ENCODE results near the gene PNMA8B.
A peak's percentile ranks its signal among the peaks of the same experiment; 100 is the strongest.
"Not testable (repeated sequence)": the region's sequence is repeated elsewhere in the genome, so short reads cannot be mapped to it uniquely, and the experiment has no call there.

PNMA8B gene

GRCh38 chr19:46503848-46504453 is 8.3 kb upstream of the PNMA8B start:
- H3K4me1 ChIP-seq (ENCODE audit: insufficient read depth, low read length): no peaks in the 10 kb centered on the region
- no peak overlapping the region for H3K27ac ChIP-seq (ENCODE audit: low read length)
- H3K9me3 ChIP-seq (ENCODE audit: insufficient read depth, low read depth, low read length): no peaks in the 10 kb centered on the region
- H3K36me3 ChIP-seq (ENCODE audit: insufficient read depth, low read depth, low read length): no peaks in the 10 kb centered on the region
- H3K27me3 ChIP-seq (ENCODE audit: insufficient read depth, low read length): no peaks in the 10 kb centered on the region
- no peak overlapping the region for H3K4me3 ChIP-seq (ENCODE audit: low read length)
- no peak overlapping the region for H3K9ac ChIP-seq (ENCODE audit: low read depth, low read length)

- no peak overlapping the region for H3K9ac ChIP-seq (ENCODE audit: low read depth, low read length)
- H3K27me3 ChIP-seq (ENCODE audit: insufficient read depth, low read length): no peaks in the 10 kb centered on the region
- H3K27ac ChIP-seq (ENCODE audit: low read length): no peak overlapping the region
- no peaks in the 10 kb centered on the region for H3K4me1 ChIP-seq (ENCODE audit: insufficient read depth, low read length)
- no peak overlapping the region for H3K4me3 ChIP-seq (ENCODE audit: low read length)
- no peaks in the 10 kb centered on the region for H3K9me3 ChIP-seq (ENCODE audit: insufficient read depth, low read depth, low read length)
- no peaks in the 10 kb centered on the region for H3K36me3 ChIP-seq (ENCODE audit: insufficient read depth, low read depth, low read length)
These were observed 7.2 kb upstream of the PNMA8B start for GRCh38 chr19:46502891-46503290.

- Histone ChIP-seq H3K36me3 (ENCODE audit: insufficient read depth, low read depth, low read length) (no peaks in the 10 kb centered on the region), H3K4me1 (ENCODE audit: insufficient read depth, low read length) (no peaks in the 10 kb centered on the region), H3K4me3 (ENCODE audit: low read length) (no peak overlapping the region), H3K9me3 (ENCODE audit: insufficient read depth, low read depth, low read length) (no peaks in the 10 kb centered on the region; the same call in 1 of the 2 replicates), H3K27ac (ENCODE audit: low read length) (no peak overlapping the region), H3K27me3 (ENCODE audit: insufficient read depth, low read length) (peaks cover 9% of the 10 kb centered on the region), H3K9ac (ENCODE audit: low read depth, low read length) (no peak overlapping the region)
These were observed 4.0 kb upstream of the PNMA8B start for GRCh38 chr19:46499692-46500091.

GRCh38 chr19:46497773-46498172 is 2.1 kb upstream of the PNMA8B start:
- peaks cover 29% of the 10 kb centered on the region for H3K27me3 ChIP-seq (ENCODE audit: insufficient read depth, low read length)
- H3K9me3 ChIP-seq (ENCODE audit: insufficient read depth, low read depth, low read length): peaks cover 5% of the 10 kb centered on the region; the same call in 1 of the 2 replicates
- H3K4me3 ChIP-seq (ENCODE audit: low read length): no peak overlapping the region
- H3K27ac ChIP-seq (ENCODE audit: low read length): no peak overlapping the region
- H3K9ac ChIP-seq (ENCODE audit: low read depth, low read length): no peak overlapping the region
- H3K36me3 ChIP-seq (ENCODE audit: insufficient read depth, low read depth, low read length): no peaks in the 10 kb centered on the region
- no peaks in the 10 kb centered on the region for H3K4me1 ChIP-seq (ENCODE audit: insufficient read depth, low read length)

- not testable (repeated sequence) for H3K27ac ChIP-seq (ENCODE audit: low read length); H3K36me3 ChIP-seq (ENCODE audit: insufficient read depth, low read depth, low read length); H3K4me1 ChIP-seq (ENCODE audit: insufficient read depth, low read length); H3K9me3 ChIP-seq (ENCODE audit: insufficient read depth, low read depth, low read length); H3K9ac ChIP-seq (ENCODE audit: low read depth, low read length); H3K4me3 ChIP-seq (ENCODE audit: low read length)
- peaks cover 37% of the 10 kb centered on the region for H3K27me3 ChIP-seq (ENCODE audit: insufficient read depth, low read length)
These were observed 1.2 kb upstream of the PNMA8B start for GRCh38 chr19:46496886-46497285.

- Histone ChIP-seq H3K9me3 (ENCODE audit: insufficient read depth, low read depth, low read length) (peaks cover 5% of the 10 kb centered on the region; the same call in 1 of the 2 replicates), H3K4me1 (ENCODE audit: insufficient read depth, low read length) (peaks cover 3% of the 10 kb centered on the region), H3K27me3 (ENCODE audit: insufficient read depth, low read length) (peaks cover 43% of the 10 kb centered on the region), H3K4me3 (ENCODE audit: low read length) (no peak overlapping the region), H3K27ac (ENCODE audit: low read length) (no peak overlapping the region), H3K36me3 (ENCODE audit: insufficient read depth, low read depth, low read length) (no peaks in the 10 kb centered on the region), H3K9ac (ENCODE audit: low read depth, low read length) (no peak overlapping the region)
These were observed 637 bp upstream of the PNMA8B start for GRCh38 chr19:46496304-46496703.

- Histone ChIP-seq H3K27ac (ENCODE audit: low read length) (no peak overlapping the region), H3K27me3 (ENCODE audit: insufficient read depth, low read length) (peaks cover 55% of the 10 kb centered on the region), H3K4me3 (ENCODE audit: low read length) (peak overlapping the region; percentile 62), H3K4me1 (ENCODE audit: insufficient read depth, low read length) (peaks cover 3% of the 10 kb centered on the region), H3K9ac (ENCODE audit: low read depth, low read length) (no peak overlapping the region), H3K9me3 (ENCODE audit: insufficient read depth, low read depth, low read length) (peaks cover 5% of the 10 kb centered on the region; the same call in 1 of the 2 replicates), H3K36me3 (ENCODE audit: insufficient read depth, low read depth, low read length) (no peaks in the 10 kb centered on the region)
These were observed 504 bp downstream of the PNMA8B start for GRCh38 chr19:46494941-46495785.

GRCh38 chr19:46494146-46494940 is 1.3 kb downstream of the PNMA8B start:
- H3K9ac ChIP-seq (ENCODE audit: low read depth, low read length): peak overlapping the region; percentile 32; the same call in 1 of the 2 replicates
- peaks cover 3% of the 10 kb centered on the region for H3K4me1 ChIP-seq (ENCODE audit: insufficient read depth, low read length)
- peaks cover 5% of the 10 kb centered on the region; the same call in 1 of the 2 replicates for H3K9me3 ChIP-seq (ENCODE audit: insufficient read depth, low read depth, low read length)
- peaks cover 63% of the 10 kb centered on the region for H3K27me3 ChIP-seq (ENCODE audit: insufficient read depth, low read length)
- H3K4me3 ChIP-seq (ENCODE audit: low read length): peak overlapping the region; percentile 61; the same call in 1 of the 2 replicates
- no peaks in the 10 kb centered on the region for H3K36me3 ChIP-seq (ENCODE audit: insufficient read depth, low read depth, low read length)
- no peak overlapping the region for H3K27ac ChIP-seq (ENCODE audit: low read length)

GRCh38 chr19:46493236-46494145 is 2.2 kb downstream of the PNMA8B start:
- H3K9me3 ChIP-seq (ENCODE audit: insufficient read depth, low read depth, low read length): peaks cover 5% of the 10 kb centered on the region; the same call in 1 of the 2 replicates
- H3K36me3 ChIP-seq (ENCODE audit: insufficient read depth, low read depth, low read length): no peaks in the 10 kb centered on the region
- H3K27ac ChIP-seq (ENCODE audit: low read length): no peak overlapping the region
- peaks cover 71% of the 10 kb centered on the region for H3K27me3 ChIP-seq (ENCODE audit: insufficient read depth, low read length)
- H3K9ac ChIP-seq (ENCODE audit: low read depth, low read length): peak overlapping the region; percentile 32; the same call in 1 of the 2 replicates
- H3K4me3 ChIP-seq (ENCODE audit: low read length): peak overlapping the region; percentile 61; the same call in 1 of the 2 replicates
- peaks cover 3% of the 10 kb centered on the region for H3K4me1 ChIP-seq (ENCODE audit: insufficient read depth, low read length)

GRCh38 chr19:46492841-46493235 is 2.8 kb downstream of the PNMA8B start:
- H3K36me3 ChIP-seq (ENCODE audit: insufficient read depth, low read depth, low read length): no peaks in the 10 kb centered on the region
- no peak overlapping the region for H3K27ac ChIP-seq (ENCODE audit: low read length)
- peaks cover 5% of the 10 kb centered on the region; the same call in 1 of the 2 replicates for H3K9me3 ChIP-seq (ENCODE audit: insufficient read depth, low read depth, low read length)
- no peak overlapping the region for H3K9ac ChIP-seq (ENCODE audit: low read depth, low read length)
- H3K4me1 ChIP-seq (ENCODE audit: insufficient read depth, low read length): peaks cover 3% of the 10 kb centered on the region
- peaks cover 78% of the 10 kb centered on the region for H3K27me3 ChIP-seq (ENCODE audit: insufficient read depth, low read length)
- H3K4me3 ChIP-seq (ENCODE audit: low read length): peak overlapping the region; percentile 61; the same call in 1 of the 2 replicates

All from iPS-20b (cell line).